ENCODE measurements around the gene PDP2. TPM values are rescaled to one million over a fixed set of nuclear protein-coding genes. Genes with fewer than 3 reads are reported as not detected.

The PDP2 gene
- total and polyA plus RNA-seq, 12 donors, result 1.2 to 5.7 (median 3.5) TPM

- DNase-seq (no peak), ATAC-seq (no peak)
- TF ChIP-seq, protein P1, sequence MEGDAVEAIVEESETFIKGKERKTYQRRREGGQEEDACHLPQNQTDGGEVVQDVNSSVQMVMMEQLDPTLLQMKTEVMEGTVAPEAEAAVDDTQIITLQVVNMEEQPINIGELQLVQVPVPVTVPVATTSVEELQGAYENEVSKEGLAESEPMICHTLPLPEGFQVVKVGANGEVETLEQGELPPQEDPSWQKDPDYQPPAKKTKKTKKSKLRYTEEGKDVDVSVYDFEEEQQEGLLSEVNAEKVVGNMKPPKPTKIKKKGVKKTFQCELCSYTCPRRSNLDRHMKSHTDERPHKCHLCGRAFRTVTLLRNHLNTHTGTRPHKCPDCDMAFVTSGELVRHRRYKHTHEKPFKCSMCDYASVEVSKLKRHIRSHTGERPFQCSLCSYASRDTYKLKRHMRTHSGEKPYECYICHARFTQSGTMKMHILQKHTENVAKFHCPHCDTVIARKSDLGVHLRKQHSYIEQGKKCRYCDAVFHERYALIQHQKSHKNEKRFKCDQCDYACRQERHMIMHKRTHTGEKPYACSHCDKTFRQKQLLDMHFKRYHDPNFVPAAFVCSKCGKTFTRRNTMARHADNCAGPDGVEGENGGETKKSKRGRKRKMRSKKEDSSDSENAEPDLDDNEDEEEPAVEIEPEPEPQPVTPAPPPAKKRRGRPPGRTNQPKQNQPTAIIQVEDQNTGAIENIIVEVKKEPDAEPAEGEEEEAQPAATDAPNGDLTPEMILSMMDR (IDR thresholded peaks at IDR 0.05), result no peak
- Histone ChIP-seq H3K27ac (no peak overlapping the region), H3K9me3 (no peaks in the 10 kb centered on the region), H3K36me3 (no peaks in the 10 kb centered on the region), H3K4me1 (peaks cover 4 to 23% (median 12%) of the 10 kb centered on the region in 9 donors), H3K27me3 (peaks cover 10 to 52% (median 39%) of the 10 kb centered on the region in 7 donors), H3K4me3 (no peak overlapping the region)
- intact Hi-C loops (cut with DNase I), result no loop called here
- 79 to 86% methylated on average over 1 of the region's 1 CpG for WGBS, 2 donors
Measured at GRCh38 chr16:66846266-66846665, 34.0 kb upstream of the PDP2 start.

DNA sequence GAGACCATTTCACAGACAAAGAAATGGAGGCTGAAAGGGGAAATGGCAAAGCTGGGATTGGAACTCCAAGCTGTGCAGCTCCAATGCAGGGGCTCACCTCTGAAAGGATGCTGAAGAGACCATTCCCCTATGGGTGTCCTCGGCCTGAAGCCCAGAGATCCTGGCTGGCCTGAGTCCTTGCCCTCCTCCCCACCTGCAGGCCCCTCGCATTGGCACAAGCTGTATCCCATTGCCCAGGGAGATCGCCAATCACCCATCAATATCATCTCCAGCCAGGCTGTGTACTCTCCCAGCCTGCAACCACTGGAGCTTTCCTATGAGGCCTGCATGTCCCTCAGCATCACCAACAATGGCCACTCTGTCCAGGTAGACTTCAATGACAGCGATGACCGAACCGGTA lies 33.5 kb upstream of the PDP2 start:
- H3K4me3 ChIP-seq, result no peak overlapping the region
- TF ChIP-seq, protein P1 (IDR thresholded peaks at IDR 0.05), result no peak
- no peaks in the 10 kb centered on the region for H3K36me3 ChIP-seq
- H3K27ac ChIP-seq, result no peak overlapping the region
- intact Hi-C loops (cut with DNase I), result no loop called here
- ATAC-seq (no peak), DNase-seq (no peak)
- H3K9me3 ChIP-seq, result no peaks in the 10 kb centered on the region
- H3K4me1 ChIP-seq, result peaks cover 4 to 23% (median 12%) of the 10 kb centered on the region in 9 donors
- WGBS, 2 donors, result 93 to 98% methylated on average over 6 of the region's 6 CpGs
- H3K27me3 ChIP-seq, result peaks cover 10 to 52% (median 39%) of the 10 kb centered on the region in 7 donors

DNA sequence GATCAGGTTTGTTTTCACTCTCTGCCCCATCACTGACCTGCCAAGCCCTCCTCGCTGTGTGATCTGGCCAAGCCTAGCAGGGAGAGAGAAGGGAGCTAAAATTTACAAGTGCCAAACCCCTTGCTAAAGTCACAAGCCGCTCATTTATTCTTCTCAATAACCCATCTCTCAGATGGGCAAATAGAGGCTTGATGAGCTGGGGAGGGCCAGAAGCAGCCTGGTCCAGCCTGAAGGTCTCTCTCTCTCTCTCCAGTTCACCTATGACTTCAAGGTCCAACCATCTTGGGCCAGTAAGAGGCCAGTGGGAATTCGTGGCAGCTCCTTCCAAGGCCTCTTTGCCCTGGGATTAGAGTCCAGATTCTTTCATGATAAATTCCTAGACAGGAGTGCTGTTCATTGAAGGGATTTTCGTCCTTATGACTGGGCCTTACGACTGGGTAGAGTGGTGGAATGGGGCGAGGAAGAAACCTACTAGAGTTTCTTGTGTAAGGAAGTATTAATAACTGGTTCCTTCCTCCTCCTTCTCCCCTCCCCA lies 32.7 kb upstream of the PDP2 start:
- intact Hi-C loops (cut with DNase I), result no loop called here
- TF ChIP-seq, protein P1 (IDR thresholded peaks at IDR 0.05), result no peak
- Histone ChIP-seq H3K4me3 (no peak overlapping the region), H3K36me3 (no peaks in the 10 kb centered on the region), H3K4me1 (peaks cover 4 to 23% (median 12%) of the 10 kb centered on the region in 9 donors), H3K9me3 (no peaks in the 10 kb centered on the region), H3K27ac (no peak overlapping the region), H3K27me3 (peaks cover 10 to 52% (median 39%) of the 10 kb centered on the region in 7 donors)
- ATAC-seq, result no peak
- 81 to 82% methylated on average over 6 of the region's 6 CpGs for WGBS, 2 donors
- DNase-seq, result no peak

GRCh38 chr16:66848172-66848571 lies 32.1 kb upstream of the PDP2 start:
- intact Hi-C loops (cut with DNase I), result no loop called here
- peaks cover 10 to 50% (median 39%) of the 10 kb centered on the region in 7 donors for H3K27me3 ChIP-seq
- peaks cover 4 to 23% (median 12%) of the 10 kb centered on the region in 9 donors for H3K4me1 ChIP-seq
- TF ChIP-seq, protein P1 (IDR thresholded peaks at IDR 0.05), result no peak
- DNase-seq, result no peak
- WGBS, 2 donors, result 83 to 93% methylated on average over 2 of the region's 2 CpGs
- H3K4me3 ChIP-seq, result no peak overlapping the region
- H3K9me3 ChIP-seq, result no peaks in the 10 kb centered on the region
- no peak for ATAC-seq
- no peaks in the 10 kb centered on the region for H3K36me3 ChIP-seq
- no peak overlapping the region for H3K27ac ChIP-seq

Data from heart right ventricle (tissue), 16 donors.